ENCODE results near the gene ABCG2. TPM values are rescaled to one million over a fixed set of nuclear protein-coding genes. Genes with fewer than 3 reads are reported as not detected.

Gene ABCG2
- total and polyA plus RNA-seq, 8 donors = 0.25 to 17.8 (median 0.96) TPM; not detected in 2

DNA sequence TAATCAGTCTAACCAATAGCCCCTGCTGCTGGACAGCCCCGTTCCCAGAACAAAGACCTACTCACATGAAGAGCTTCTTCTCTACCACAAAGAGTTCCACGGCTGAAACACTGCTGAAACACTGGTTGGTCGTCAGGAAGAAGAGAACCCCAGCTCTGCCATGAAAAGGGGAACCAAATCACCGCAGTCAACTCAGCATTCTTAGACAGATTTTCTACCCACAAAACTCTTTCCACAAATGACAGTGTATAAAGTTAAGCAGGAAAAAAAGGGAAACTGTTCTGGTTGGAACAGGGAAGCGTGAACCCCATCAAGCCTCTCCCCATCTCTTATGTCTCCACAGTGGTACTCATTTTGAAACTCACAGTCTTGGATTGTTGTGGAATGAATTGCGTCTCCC is 57.3 kb downstream of the ABCG2 start:
- H3K4me1 ChIP-seq = no peaks in the 10 kb centered on the region
- no peak overlapping the region for H3K27ac ChIP-seq
- no peaks in the 10 kb centered on the region for H3K36me3 ChIP-seq
- intact Hi-C loops (cut with DNase I; ENCODE audit: low total_unique reads) = no loop called here
- WGBS, 5 donors = 79 to 85% (median 81%) methylated on average over 6 of the region's 6 CpGs
- H3K4me3 ChIP-seq = no peak overlapping the region
- no peaks in the 10 kb centered on the region for H3K9me3 ChIP-seq
- TF ChIP-seq POLR2AphosphoS5 (IDR thresholded peaks at IDR 0.05) (no peak), POLR2A (IDR thresholded peaks at IDR 0.05) (no peak), EP300 (IDR thresholded peaks at IDR 0.05) (no peak)
- TF ChIP-seq, protein P1, sequence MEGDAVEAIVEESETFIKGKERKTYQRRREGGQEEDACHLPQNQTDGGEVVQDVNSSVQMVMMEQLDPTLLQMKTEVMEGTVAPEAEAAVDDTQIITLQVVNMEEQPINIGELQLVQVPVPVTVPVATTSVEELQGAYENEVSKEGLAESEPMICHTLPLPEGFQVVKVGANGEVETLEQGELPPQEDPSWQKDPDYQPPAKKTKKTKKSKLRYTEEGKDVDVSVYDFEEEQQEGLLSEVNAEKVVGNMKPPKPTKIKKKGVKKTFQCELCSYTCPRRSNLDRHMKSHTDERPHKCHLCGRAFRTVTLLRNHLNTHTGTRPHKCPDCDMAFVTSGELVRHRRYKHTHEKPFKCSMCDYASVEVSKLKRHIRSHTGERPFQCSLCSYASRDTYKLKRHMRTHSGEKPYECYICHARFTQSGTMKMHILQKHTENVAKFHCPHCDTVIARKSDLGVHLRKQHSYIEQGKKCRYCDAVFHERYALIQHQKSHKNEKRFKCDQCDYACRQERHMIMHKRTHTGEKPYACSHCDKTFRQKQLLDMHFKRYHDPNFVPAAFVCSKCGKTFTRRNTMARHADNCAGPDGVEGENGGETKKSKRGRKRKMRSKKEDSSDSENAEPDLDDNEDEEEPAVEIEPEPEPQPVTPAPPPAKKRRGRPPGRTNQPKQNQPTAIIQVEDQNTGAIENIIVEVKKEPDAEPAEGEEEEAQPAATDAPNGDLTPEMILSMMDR (IDR thresholded peaks at IDR 0.05) = no peak
- peak in 1 of 2 donors; percentile 28 for DNase-seq
- no peaks in the 10 kb centered on the region for H3K27me3 ChIP-seq

DNA sequence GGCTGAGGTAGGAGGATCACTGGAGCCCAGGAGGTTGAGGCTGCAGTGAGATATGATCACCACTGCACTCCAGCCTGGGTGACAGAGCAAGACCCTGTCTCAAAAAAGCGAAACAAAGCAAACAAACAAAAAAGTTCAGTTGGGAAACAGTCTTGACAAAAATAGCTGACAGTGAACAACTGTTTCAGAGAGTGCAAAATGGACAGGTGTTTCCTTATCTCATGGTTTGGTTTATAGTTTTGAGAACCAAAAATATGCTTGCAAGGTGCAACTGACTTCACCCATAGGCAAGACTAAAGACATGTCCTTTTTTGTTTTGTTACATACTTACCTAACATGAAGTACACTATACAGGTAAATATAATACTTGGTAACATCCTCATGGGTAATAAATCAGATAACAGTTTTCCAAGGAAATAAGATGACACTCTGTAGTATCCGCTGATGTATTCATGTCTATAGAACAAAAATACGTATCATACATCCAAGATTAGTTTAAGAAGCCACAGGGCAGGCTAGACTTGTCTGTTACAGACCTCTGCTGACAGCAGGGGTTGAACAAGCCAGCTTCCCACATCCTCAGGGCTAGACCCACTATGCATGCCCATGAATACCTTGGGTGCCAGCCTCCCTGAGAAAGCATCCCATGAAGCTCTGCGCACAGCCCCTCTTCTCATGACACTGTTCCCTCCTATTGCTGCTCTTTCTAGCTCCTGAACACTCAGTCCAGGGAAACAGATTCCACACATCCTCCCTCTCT is 59.3 kb downstream of the ABCG2 start:
- Histone ChIP-seq H3K27ac (no peak overlapping the region), H3K4me3 (no peak overlapping the region), H3K36me3 (no peaks in the 10 kb centered on the region), H3K27me3 (no peaks in the 10 kb centered on the region), H3K4me1 (no peaks in the 10 kb centered on the region), H3K9me3 (no peaks in the 10 kb centered on the region)
- DNase-seq = no peak
- intact Hi-C loops (cut with DNase I; ENCODE audit: low total_unique reads) = no loop called here
- TF ChIP-seq POLR2AphosphoS5 (IDR thresholded peaks at IDR 0.05) = no peak
- WGBS, 5 donors = 86 to 94% (median 91%) methylated on average over 4 of the region's 4 CpGs

DNA sequence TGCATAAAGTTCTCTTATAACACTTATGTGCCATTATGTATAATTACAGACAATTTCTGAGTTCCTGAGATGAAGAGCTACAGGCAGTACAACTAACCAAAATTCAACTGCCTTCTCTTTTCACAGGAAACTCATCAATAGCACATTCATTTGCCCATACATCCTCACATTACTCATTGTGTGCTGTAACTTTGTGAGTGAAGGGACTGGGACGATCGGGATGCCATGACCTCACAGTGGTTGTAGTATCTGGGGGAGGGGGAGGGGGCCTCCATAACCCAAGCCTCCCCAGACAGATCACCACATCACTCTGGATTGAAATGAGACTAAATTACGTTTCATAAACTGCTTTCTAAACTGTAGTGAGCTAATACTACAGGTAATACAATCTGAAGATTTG is 60.7 kb downstream of the ABCG2 start:
- Histone ChIP-seq H3K27ac (no peak overlapping the region), H3K4me1 (no peaks in the 10 kb centered on the region), H3K27me3 (no peaks in the 10 kb centered on the region), H3K36me3 (no peaks in the 10 kb centered on the region), H3K4me3 (no peak overlapping the region), H3K9me3 (no peaks in the 10 kb centered on the region)
- WGBS, 5 donors = 77 to 89% (median 88%) methylated on average over 3 of the region's 3 CpGs
- DNase-seq = no peak
- intact Hi-C loops (cut with DNase I; ENCODE audit: low total_unique reads) = no loop called here
- TF ChIP-seq, protein P1 (IDR thresholded peaks at IDR 0.05) = no peak
- no peak for TF ChIP-seq EP300 (IDR thresholded peaks at IDR 0.05)
- no peak for TF ChIP-seq POLR2A (IDR thresholded peaks at IDR 0.05)
- no peak for TF ChIP-seq POLR2AphosphoS5 (IDR thresholded peaks at IDR 0.05)

DNA sequence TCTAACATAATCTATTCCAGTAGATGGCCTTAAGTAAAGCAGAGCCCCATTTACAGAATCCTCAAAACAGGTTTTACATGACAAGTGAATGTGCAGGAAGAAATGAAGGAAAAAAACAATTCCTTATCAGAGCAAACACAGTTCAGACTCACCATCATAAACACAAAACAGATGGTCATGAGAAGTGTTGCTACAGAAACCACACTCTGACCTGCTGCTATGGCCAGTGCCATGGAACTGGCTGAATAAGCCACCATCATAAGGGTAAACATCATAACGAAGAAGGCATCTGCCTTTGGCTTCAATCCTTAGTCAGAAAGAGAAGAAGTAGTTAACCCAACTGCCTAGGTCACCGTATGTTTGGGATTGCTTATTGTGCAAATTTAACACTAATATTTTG is 61.1 kb downstream of the ABCG2 start:
- intact Hi-C loops (cut with DNase I; ENCODE audit: low total_unique reads) = no loop called here
- no peak overlapping the region for H3K4me3 ChIP-seq
- no peaks in the 10 kb centered on the region for H3K4me1 ChIP-seq
- WGBS, 5 donors = 63 to 73% (median 68%) methylated on average over 2 of the region's 2 CpGs
- no peaks in the 10 kb centered on the region for H3K9me3 ChIP-seq
- H3K36me3 ChIP-seq = no peaks in the 10 kb centered on the region
- DNase-seq = peak in 1 of 2 donors; percentile 8
- TF ChIP-seq POLR2A (IDR thresholded peaks at IDR 0.05) (no peak), POLR2AphosphoS5 (IDR thresholded peaks at IDR 0.05) (no peak), EP300 (IDR thresholded peaks at IDR 0.05) (no peak)
- TF ChIP-seq, protein P1 (IDR thresholded peaks at IDR 0.05) = no peak
- H3K27me3 ChIP-seq = no peaks in the 10 kb centered on the region
- no peak overlapping the region for H3K27ac ChIP-seq

DNA sequence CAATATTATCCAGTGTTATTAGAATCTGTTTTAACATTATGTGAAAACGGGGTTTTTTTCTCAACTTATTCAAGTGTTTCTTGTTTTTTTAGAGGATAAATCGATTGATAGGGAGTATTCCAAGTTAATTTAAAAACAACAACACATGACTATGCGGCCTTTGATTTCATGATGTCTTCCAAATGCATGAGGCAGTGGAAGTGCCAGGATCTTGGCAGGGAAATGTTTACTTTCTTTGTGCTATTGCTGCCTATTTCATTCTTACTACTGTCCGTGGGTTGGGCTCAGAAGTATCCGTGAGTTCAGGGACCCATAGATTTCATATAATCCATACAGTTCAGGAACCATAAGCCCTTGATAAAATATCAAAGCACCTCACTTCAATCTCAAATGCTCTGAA is 64.6 kb downstream of the ABCG2 start:
- no peak for DNase-seq
- Histone ChIP-seq H3K27me3 (no peaks in the 10 kb centered on the region), H3K27ac (no peak overlapping the region), H3K4me1 (no peaks in the 10 kb centered on the region), H3K36me3 (no peaks in the 10 kb centered on the region), H3K9me3 (no peaks in the 10 kb centered on the region), H3K4me3 (no peak overlapping the region)
- intact Hi-C loops (cut with DNase I; ENCODE audit: low total_unique reads) = no loop called here
- TF ChIP-seq, protein P1 (IDR thresholded peaks at IDR 0.05) = no peak
- TF ChIP-seq POLR2AphosphoS5 (IDR thresholded peaks at IDR 0.05) (no peak), POLR2A (IDR thresholded peaks at IDR 0.05) (no peak)
- WGBS, 5 donors = 81 to 87% (median 87%) methylated on average over 5 of the region's 5 CpGs
